HTERT RPE-1 (cell line): ENCODE data around the gene CDC42EP3.

Source experiments
- in situ Hi-C: fragments of 300-500 bp; cut with MboI; formaldehyde crosslinking; loops from 4 replicates; pipeline ENCODE4 v1.14.3; 2020; ENCODE audit warnings: low sequenced_read_pairs

CDC42EP3 gene

GRCh38 chr2:37637190-37637860, 34.1 kb downstream of the CDC42EP3 start:
- in situ Hi-C loops: no loop called here

GRCh38 chr2:37636381-37637066, 34.9 kb downstream of the CDC42EP3 start:
- in situ Hi-C loops: no loop called here

GRCh38 chr2:37635504-37636380, 35.7 kb downstream of the CDC42EP3 start:
- in situ Hi-C loops: no loop called here

GRCh38 chr2:37634914-37635503, 36.4 kb downstream of the CDC42EP3 start:
- in situ Hi-C loops: no loop called here

- in situ Hi-C loops: no loop called here
These were observed 37.6 kb downstream of the CDC42EP3 start for GRCh38 chr2:37633845-37634244.

- in situ Hi-C loops: no loop called here
These were observed 38.2 kb downstream of the CDC42EP3 start for GRCh38 chr2:37633234-37633633.

- in situ Hi-C loops: no loop called here
These were observed 39.1 kb downstream of the CDC42EP3 start for GRCh38 chr2:37632310-37632709.

GRCh38 chr2:37631698-37632097, 39.7 kb downstream of the CDC42EP3 start:
- in situ Hi-C loops: no loop called here

- in situ Hi-C loops: no loop called here
These were observed 40.1 kb downstream of the CDC42EP3 start for GRCh38 chr2:37631292-37631691.

GRCh38 chr2:37630776-37631175, 40.7 kb downstream of the CDC42EP3 start:
- in situ Hi-C loops: no loop called here

GRCh38 chr2:37630301-37630700, 41.1 kb downstream of the CDC42EP3 start:
- in situ Hi-C loops: no loop called here

GRCh38 chr2:37629529-37629928, 41.9 kb downstream of the CDC42EP3 start:
- in situ Hi-C loops: no loop called here

- in situ Hi-C loops: no loop called here
These were observed 43.7 kb downstream of the CDC42EP3 start for GRCh38 chr2:37627710-37628109.

- in situ Hi-C loops: no loop called here
These were observed 45.5 kb downstream of the CDC42EP3 start for GRCh38 chr2:37625796-37626571.

- in situ Hi-C loops: no loop called here
These were observed 46.3 kb downstream of the CDC42EP3 start for GRCh38 chr2:37625156-37625555.

- in situ Hi-C loops: no loop called here
These were observed 47.2 kb downstream of the CDC42EP3 start for GRCh38 chr2:37623971-37624900.

- in situ Hi-C loops: no loop called here
These were observed 48.0 kb downstream of the CDC42EP3 start for GRCh38 chr2:37623406-37623805.

GRCh38 chr2:37622450-37623100, 48.9 kb downstream of the CDC42EP3 start:
- in situ Hi-C loops: no loop called here

GRCh38 chr2:37621199-37621598, 50.2 kb downstream of the CDC42EP3 start:
- in situ Hi-C loops: no loop called here
